Neural progenitor cell (in vitro differentiated cells): ENCODE measurements around the gene ZNF831. TPM values are rescaled to one million over a fixed set of nuclear protein-coding genes. Genes with fewer than 3 reads are reported as not detected.

Experiments
- DNase-seq: peaks from one replicate; pipeline ENCODE4 v3.0.0-alpha.2; 2016; ENCODE audit warnings: low spot score
- H2AFZ ChIP-seq: fragments of 200-600 bp; sonication (generic); replicated peaks from 2 replicates; pipeline ENCODE4 v1.6.1; 2016; ENCODE audit warnings: antibody characterized with exemption
- H3F3A ChIP-seq: fragments of 200-600 bp; sonication (generic); 2 replicates; pipeline ENCODE4 v1.6.1; 2016; ENCODE audit warnings: antibody characterized with exemption, low read depth
- H3K27ac ChIP-seq: fragments of 200-600 bp; sonication (generic); 2 replicates; pipeline ENCODE4 v1.5.1; 2016; ENCODE audit warnings: mild to moderate bottlenecking
- H3K27me3 ChIP-seq: fragments of 200-600 bp; sonication (generic); 2 replicates; pipeline ENCODE4 v1.6.1; 2016; ENCODE audit warnings: mild to moderate bottlenecking, moderate library complexity
- H3K36me3 ChIP-seq: fragments of 200-600 bp; sonication (generic); 2 replicates; pipeline ENCODE4 v1.5.1; 2016
- H3K4me1 ChIP-seq: fragments of 200-600 bp; sonication (generic); 2 replicates; pipeline ENCODE4 v1.6.1; 2016; ENCODE audit warnings: mixed run types
- H3K4me2 ChIP-seq: fragments of 200-600 bp; sonication (generic); 2 replicates; pipeline ENCODE4 v1.6.1; 2016
- H3K4me3 ChIP-seq: fragments of 200-600 bp; sonication (generic); 2 replicates; pipeline ENCODE4 v1.5.1; 2016
- H3K79me2 ChIP-seq: fragments of 200-600 bp; sonication (generic); 2 replicates; pipeline ENCODE4 v1.6.1; 2016; ENCODE audit warnings: low read depth
- H3K9ac ChIP-seq: fragments of 200-600 bp; sonication (generic); 2 replicates; pipeline ENCODE4 v1.6.1; 2016
- H3K9me3 ChIP-seq: fragments of 200-600 bp; sonication (generic); 2 replicates; pipeline ENCODE4 v1.5.1; 2016; ENCODE audit warnings: low read depth
- H4K20me1 ChIP-seq: fragments of 200-600 bp; sonication (generic); 2 replicates; pipeline ENCODE4 v1.6.1; 2016; ENCODE audit warnings: low read depth
- H3K27ac Mint-ChIP-seq: 3 replicates; pipeline ENCODE4 v1.8.0; 2021; ENCODE audit warnings: mixed read lengths
- H3K27me3 Mint-ChIP-seq: 2 replicates; pipeline ENCODE4 v1.8.0; 2022; ENCODE audit warnings: low read depth, mild to moderate bottlenecking, inconsistent platforms, moderate library complexity, mixed read lengths; ENCODE audit not compliant: insufficient read depth
- H3K36me3 Mint-ChIP-seq: 3 replicates; pipeline ENCODE4 v1.8.0; 2021; ENCODE audit warnings: mixed read lengths
- H3K4me1 Mint-ChIP-seq: 3 replicates; pipeline ENCODE4 v1.8.0; 2021; ENCODE audit warnings: mixed read lengths
- H3K4me3 Mint-ChIP-seq: 3 replicates; pipeline ENCODE4 v1.8.0; 2021; ENCODE audit warnings: mild to moderate bottlenecking, moderate library complexity, mixed read lengths
- H3K9me3 Mint-ChIP-seq: 3 replicates; pipeline ENCODE4 v1.8.0; 2020; ENCODE audit warnings: mixed read lengths
- EZH2 ChIP-seq: fragments of 200-600 bp; sonication (generic); IDR thresholded peaks from 2 replicates; pipeline ENCODE4 v1.6.1; 2017; ENCODE audit warnings: antibody characterized with exemption, mild to moderate bottlenecking, moderate library complexity
- EZH2phosphoT487 ChIP-seq: fragments of 200-600 bp; sonication (generic); IDR thresholded peaks from 2 replicates; pipeline ENCODE4 v1.6.1; 2017; ENCODE audit warnings: antibody characterized with exemption
- total RNA-seq: library from RNA; depleted of rRNA; stranded (reverse); fragments of >200 nt; gene quantifications from 2 replicates; pipeline ENCODE4 v1.2.3, GENCODE V29; 2015; ENCODE audit warnings: low replicate concordance
- TF ChIP-seq, protein P1 (sequence below): fragments of 200-600 bp; sonication (generic); IDR thresholded peaks from 2 replicates; pipeline ENCODE4 v1.5.1; 2017; ENCODE audit warnings: antibody characterized with exemption, mild to moderate bottlenecking

ZNF831 gene
- total RNA-seq, result not detected in 2 replicates

DNA sequence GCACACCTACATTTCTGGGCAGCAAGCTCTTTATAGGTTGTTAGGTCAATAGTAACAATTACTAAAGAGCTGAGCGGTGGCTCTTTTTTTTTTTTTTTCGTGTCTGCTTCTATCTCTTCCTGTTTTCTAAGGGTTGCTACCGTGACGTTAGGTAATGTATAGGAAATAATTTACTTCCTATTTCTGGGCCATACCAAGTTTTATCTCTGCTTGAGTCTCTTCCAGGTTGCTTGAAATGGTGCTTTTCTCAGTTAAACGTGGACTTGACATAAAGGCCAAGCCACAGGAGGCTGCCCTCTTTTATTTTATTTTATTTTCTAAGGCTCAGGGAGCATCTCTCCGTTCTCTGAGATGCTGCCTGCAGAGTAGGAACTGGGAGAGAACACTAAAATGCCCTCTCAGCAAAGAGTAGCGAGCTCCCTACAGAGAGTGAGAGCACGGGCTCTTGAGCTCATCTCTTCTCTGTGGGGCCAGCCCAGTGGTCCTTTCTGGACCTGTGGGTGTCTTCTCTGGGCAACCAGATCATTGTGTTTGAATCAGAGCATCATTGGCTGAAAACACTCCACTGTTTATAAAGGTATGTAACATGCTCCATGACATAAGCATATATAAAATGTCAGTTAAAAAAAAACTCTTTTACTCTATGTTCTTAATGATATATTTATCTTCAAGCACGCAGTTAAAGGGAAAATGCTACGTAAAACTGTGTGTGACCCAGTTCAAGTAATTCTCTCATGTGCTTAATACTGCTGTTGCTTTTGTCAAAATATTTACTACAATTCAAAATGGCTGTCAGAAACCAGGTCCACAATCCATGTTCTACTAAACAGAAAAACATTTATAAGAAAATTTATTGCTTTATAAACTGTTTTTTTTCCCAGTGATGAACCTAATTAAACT, at the start of gene ZNF831:
TSS of gene ZNF831 (plus strand) at position 191 of the 900 bp plus-strand sequence. CDS start 27,199 bp downstream, outside the sequence.
- peaks cover 5% of the 10 kb centered on the region for H3K4me1 Mint-ChIP-seq
- Histone ChIP-seq H3K9me3 (no peaks in the 10 kb centered on the region), H3K4me2 (no peak within 1 kb of the TSS), H4K20me1 (no peaks in the 10 kb centered on the region), H3K36me3 (no peaks in the 10 kb centered on the region), H3K4me1 (peaks cover 1% of the 10 kb centered on the region), H3K27me3 (peaks cover 6% of the 10 kb centered on the region), H3F3A (no peaks in the 10 kb centered on the region), H3K27ac (no peak within 1 kb of the TSS), H3K79me2 (no peaks in the 10 kb centered on the region), H3K4me3 (no peak within 1 kb of the TSS), H2AFZ (no peak within 1 kb of the TSS), H3K9ac (no peak within 1 kb of the TSS)
- H3K4me3 Mint-ChIP-seq, result no peak within 1 kb of the TSS
- H3K9me3 Mint-ChIP-seq, result peaks cover 2% of the 10 kb centered on the region
- no peak within 1 kb of the TSS for H3K27ac Mint-ChIP-seq
- TF ChIP-seq EZH2, result no peak
- TF ChIP-seq EZH2phosphoT487, result no peak
- TF ChIP-seq, protein P1, sequence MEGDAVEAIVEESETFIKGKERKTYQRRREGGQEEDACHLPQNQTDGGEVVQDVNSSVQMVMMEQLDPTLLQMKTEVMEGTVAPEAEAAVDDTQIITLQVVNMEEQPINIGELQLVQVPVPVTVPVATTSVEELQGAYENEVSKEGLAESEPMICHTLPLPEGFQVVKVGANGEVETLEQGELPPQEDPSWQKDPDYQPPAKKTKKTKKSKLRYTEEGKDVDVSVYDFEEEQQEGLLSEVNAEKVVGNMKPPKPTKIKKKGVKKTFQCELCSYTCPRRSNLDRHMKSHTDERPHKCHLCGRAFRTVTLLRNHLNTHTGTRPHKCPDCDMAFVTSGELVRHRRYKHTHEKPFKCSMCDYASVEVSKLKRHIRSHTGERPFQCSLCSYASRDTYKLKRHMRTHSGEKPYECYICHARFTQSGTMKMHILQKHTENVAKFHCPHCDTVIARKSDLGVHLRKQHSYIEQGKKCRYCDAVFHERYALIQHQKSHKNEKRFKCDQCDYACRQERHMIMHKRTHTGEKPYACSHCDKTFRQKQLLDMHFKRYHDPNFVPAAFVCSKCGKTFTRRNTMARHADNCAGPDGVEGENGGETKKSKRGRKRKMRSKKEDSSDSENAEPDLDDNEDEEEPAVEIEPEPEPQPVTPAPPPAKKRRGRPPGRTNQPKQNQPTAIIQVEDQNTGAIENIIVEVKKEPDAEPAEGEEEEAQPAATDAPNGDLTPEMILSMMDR, result no peak
- peaks cover 10% of the 10 kb centered on the region for H3K27me3 Mint-ChIP-seq
- no peaks in the 10 kb centered on the region for H3K36me3 Mint-ChIP-seq
- no peak for DNase-seq

DNA sequence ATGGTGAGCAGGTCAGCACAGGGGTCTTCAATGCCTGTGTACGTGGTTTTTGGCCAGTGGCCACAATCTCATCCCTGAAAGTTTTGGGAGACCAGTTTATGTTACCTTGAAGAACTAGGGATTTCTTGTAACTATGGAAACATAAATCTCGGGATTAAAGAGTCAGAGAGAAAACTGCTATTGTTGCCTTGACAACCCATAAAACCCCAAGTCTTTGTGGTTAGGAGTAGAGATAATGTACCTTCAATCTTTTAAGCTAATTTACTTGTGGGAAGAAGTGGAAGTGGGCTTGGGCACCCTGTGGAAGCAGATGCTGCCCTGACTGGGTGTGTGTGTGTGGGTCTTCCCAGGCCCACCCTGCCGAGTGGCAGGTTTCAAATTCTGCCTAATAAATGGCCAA, 46.1 kb upstream of the ZNF831 start:
- TF ChIP-seq EZH2 (no peak), EZH2phosphoT487 (no peak)
- TF ChIP-seq, protein P1, result no peak
- peaks cover 8% of the 10 kb centered on the region for H3K27me3 Mint-ChIP-seq
- H3K36me3 Mint-ChIP-seq, result peaks cover 11% of the 10 kb centered on the region
- peaks cover 35% of the 10 kb centered on the region for H3K9me3 Mint-ChIP-seq
- Histone ChIP-seq H3K79me2 (no peaks in the 10 kb centered on the region), H3K9me3 (peaks cover 5% of the 10 kb centered on the region), H3K4me1 (peaks cover 7% of the 10 kb centered on the region), H3K27me3 (no peaks in the 10 kb centered on the region), H3F3A (peaks cover 17% of the 10 kb centered on the region), H3K9ac (no peak overlapping the region), H3K4me3 (no peak overlapping the region), H3K4me2 (no peak overlapping the region), H2AFZ (no peak overlapping the region), H3K36me3 (no peaks in the 10 kb centered on the region), H4K20me1 (no peaks in the 10 kb centered on the region), H3K27ac (no peak overlapping the region)
- H3K4me1 Mint-ChIP-seq, result peaks cover 34% of the 10 kb centered on the region
- DNase-seq, result no peak
- no peak overlapping the region for H3K4me3 Mint-ChIP-seq
- no peak overlapping the region for H3K27ac Mint-ChIP-seq

DNA sequence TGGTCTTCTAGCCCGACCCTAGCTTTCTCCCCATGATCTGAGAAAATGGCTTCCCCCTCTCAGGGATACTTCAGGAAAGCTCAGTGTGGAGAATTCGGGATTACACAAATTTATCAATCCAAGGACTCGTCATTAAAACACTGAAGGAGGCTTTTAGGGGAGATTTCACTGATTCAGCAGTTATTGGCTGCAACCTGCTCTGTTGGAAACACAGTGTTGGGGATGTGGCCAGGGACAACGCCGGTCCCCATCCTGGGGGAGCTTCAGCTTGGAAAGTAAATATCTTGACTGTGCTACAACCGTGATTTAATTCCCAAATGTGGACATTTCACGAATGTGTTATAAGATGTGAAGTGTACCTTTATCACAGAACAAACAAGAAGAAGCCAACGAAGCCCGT, 44.8 kb upstream of the ZNF831 start:
- Mint-ChIP-seq H3K9me3 (peaks cover 34% of the 10 kb centered on the region), H3K27ac (no peak overlapping the region), H3K36me3 (peaks cover 11% of the 10 kb centered on the region), H3K27me3 (peaks cover 8% of the 10 kb centered on the region), H3K4me3 (no peak overlapping the region), H3K4me1 (peaks cover 47% of the 10 kb centered on the region)
- Histone ChIP-seq H3K4me2 (no peak overlapping the region), H4K20me1 (no peaks in the 10 kb centered on the region), H3F3A (peaks cover 20% of the 10 kb centered on the region), H3K27ac (no peak overlapping the region), H2AFZ (no peak overlapping the region), H3K4me1 (peaks cover 18% of the 10 kb centered on the region), H3K9ac (no peak overlapping the region), H3K4me3 (no peak overlapping the region), H3K9me3 (peaks cover 5% of the 10 kb centered on the region), H3K36me3 (no peaks in the 10 kb centered on the region), H3K27me3 (no peaks in the 10 kb centered on the region), H3K79me2 (no peaks in the 10 kb centered on the region)
- no peak for DNase-seq
- TF ChIP-seq, protein P1, result no peak
- no peak for TF ChIP-seq EZH2phosphoT487
